Activated CD4-positive, alpha-beta T cell treated with anti-CD3 and anti-CD28 coated beads for 24 hours (primary cell): ENCODE data around the gene PEX6.
"Not testable (repeated sequence)": the region's sequence is repeated elsewhere in the genome, so short reads cannot be mapped to it uniquely, and the experiment has no call there.

Source experiments
- DNase-seq, 2 donors: peaks; one replicate each; pipeline ENCODE4 v3.0.0-alpha.2; 2020; ENCODE audit warnings: low read depth in 2 of 2

PEX6 gene

GRCh38 chr6:42967228-42967627, 11.8 kb downstream of the PEX6 start:
- DNase-seq, result no peak

- no peak for DNase-seq
Observed at GRCh38 chr6:42966571-42966970, 12.4 kb downstream of the PEX6 start.

- DNase-seq, result no peak
Observed at GRCh38 chr6:42963855-42964605, 15.0 kb downstream of the PEX6 start.

GRCh38 chr6:42963179-42963854, 15.7 kb downstream of the PEX6 start:
- no peak for DNase-seq

GRCh38 chr6:42962502-42963178, 16.3 kb downstream of the PEX6 start:
- DNase-seq, result no peak

DNA sequence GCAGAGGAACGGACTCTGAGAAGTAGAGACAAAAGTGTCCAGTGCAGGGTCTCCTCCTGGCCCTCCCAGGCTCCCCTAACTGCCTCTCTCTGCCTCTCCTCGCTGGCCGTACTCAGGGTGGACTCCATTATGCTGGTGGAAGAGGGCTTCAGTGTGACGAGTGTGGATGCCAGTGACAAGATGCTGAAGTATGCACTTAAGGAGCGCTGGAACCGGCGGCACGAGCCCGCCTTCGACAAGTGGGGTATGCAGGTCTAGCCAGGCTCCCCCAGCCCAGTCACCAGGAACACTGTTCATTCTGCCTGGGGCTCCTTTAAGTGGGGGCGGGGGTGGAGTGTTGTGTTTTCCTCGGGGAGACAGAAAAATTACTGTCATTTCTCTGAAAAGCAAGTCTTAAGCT, 16.9 kb downstream of the PEX6 start:
- DNase-seq, result no peak

- no peak for DNase-seq
Observed at GRCh38 chr6:42961020-42961470, 17.9 kb downstream of the PEX6 start.

DNA sequence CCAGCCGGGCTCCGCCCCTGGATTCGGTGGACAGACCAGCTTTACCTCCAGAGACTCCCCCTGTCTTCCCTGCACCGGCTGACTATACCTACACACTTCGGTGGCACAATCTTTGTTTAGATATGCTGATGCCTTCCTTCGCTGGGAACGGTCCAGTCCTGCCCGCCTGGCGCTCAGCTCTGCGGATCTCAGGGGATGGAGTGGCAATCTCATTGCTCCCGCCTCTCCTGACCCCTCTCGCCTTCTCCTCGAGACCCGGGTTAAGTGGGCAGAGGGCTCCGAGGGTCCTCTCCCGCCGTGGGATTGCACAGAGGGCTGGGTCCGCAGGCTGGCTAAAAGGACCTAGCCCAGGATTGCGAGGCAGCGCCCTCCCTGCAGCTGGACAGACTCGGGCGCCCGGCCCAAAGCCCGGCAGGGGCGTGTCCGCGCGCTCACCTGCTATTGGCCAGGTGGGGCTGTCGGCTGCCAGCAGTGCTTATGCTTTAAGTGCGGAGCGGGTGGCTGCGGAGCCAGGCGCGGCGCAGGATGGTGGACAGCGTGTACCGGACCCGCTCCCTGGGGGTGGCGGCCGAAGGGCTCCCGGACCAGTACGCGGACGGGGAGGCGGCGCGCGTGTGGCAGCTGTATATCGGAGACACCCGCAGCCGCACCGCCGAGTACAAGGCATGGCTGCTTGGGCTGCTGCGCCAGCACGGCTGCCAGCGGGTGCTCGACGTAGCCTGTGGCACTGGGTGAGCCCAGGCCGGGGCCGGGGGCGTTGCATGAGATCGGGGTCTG, 18.6 kb downstream of the PEX6 start, which contains the start of gene GNMT:
GNMT (plus strand) TSS at position 512 of the 777 bp plus-strand sequence; CDS start at position 526, 14 bp downstream.
- no peak for DNase-seq

DNA sequence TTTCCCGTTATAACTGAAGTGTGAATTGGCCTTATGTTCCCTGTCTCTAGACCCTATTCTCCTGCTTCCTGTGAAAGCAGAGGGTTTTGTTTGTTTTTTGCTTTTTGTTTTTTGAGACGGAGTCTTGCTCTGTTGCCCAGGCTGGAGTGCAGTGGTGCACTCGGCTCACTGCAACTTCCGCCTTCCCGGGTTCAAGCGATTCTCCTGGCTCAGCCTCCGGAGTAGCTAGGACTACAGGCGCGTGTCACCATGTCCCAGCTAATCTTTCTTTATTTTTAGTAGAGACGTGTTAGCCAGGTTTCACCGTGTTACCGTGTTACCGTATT, 19.1 kb downstream of the PEX6 start:
- no peak for DNase-seq

DNA sequence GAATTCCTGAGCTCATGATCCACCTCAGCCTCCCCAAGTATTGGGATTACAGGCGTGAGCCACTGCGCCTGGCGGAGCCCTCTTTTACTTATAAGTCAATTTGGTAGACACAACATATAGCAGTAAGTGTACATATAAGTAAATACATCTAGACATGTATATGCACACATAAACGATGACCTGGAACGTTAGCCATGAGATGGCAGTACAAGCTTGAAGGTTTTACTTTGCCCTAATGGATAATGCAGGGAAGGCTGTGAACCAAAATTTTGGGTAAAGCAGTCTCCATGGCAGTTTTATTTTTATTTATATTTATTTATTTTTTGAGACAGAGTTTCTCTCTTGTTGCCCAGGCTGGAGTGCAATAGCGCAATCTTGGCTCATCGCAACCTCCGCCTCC, 20.9 kb downstream of the PEX6 start:
- DNase-seq, result no peak

DNA sequence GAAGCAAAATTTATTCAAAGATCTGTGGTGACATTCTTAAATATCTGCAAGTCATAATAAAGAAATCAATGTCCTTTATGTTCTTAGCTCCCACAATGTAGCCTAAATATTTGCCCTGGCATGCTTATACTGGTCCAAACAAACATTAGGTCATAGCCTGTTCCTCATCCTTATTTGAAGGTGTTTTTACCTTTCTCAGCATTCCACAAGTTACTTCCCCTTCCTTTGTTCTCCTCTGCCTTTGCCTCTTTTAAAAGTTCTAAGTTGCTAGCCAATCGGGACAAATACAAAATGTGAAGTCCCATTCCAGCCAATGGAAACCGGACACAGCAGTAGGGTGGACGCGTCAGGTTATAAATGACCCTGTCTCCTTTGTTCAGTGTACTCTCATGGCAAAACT, 24.6 kb downstream of the PEX6 start:
- DNase-seq, result not testable (repeated sequence)

- DNase-seq, result no peak
Observed at GRCh38 chr6:42952389-42952788, 26.6 kb downstream of the PEX6 start.

GRCh38 chr6:42947950-42948349, 31.0 kb downstream of the PEX6 start:
- DNase-seq, result no peak

DNA sequence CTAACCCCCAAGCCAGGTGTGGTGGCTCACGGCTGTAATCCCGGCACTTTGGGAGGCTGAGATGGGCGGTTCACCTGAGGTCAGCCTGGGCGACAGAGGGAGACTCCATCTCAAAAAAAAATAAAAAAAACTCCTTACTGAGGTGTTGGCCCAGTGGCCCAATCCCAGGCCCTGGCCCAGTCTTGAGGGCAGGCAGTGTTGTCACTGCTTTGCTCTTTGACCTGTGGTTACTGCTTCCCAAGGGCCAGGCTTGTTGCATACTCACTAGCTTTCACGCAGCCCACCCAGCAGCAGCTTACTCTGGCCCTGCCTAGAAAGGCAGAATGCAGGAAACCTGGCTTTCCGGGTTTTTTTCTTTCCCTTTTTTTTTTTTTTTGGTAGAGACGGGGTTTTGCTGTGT, 36.5 kb downstream of the PEX6 start:
- DNase-seq, result no peak

- not testable (repeated sequence) for DNase-seq
Observed at GRCh38 chr6:42941356-42941755, 37.6 kb downstream of the PEX6 start.

DNA sequence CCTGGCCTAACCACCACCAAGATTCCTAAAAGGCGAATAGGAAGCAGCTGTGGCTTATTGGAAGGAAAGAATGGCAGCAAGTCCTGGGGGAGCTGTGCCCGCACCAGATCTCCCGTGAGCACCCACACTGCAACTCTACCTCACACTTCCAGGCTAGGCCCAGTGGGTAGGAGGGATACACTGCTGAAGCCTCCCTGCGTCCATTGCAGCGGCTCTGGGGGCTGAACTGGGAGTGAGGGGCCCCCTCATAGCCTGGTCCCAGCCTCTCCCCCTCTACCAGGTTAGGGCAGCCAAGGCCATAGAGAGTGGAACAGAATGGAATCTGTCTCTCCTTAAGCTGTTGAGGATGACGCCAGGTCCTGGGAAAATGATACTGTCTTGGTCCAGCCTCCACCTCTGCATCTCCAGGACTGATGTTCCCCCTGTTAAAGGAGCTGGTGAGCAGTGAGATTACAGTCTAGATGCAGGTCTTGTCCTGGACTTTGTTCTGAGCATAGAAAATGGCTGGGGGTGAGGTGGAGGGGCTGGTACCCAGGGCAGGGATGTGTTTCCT, 38.4 kb downstream of the PEX6 start:
- DNase-seq, result no peak

GRCh38 chr6:42939810-42940167, 39.2 kb downstream of the PEX6 start:
- no peak for DNase-seq

DNA sequence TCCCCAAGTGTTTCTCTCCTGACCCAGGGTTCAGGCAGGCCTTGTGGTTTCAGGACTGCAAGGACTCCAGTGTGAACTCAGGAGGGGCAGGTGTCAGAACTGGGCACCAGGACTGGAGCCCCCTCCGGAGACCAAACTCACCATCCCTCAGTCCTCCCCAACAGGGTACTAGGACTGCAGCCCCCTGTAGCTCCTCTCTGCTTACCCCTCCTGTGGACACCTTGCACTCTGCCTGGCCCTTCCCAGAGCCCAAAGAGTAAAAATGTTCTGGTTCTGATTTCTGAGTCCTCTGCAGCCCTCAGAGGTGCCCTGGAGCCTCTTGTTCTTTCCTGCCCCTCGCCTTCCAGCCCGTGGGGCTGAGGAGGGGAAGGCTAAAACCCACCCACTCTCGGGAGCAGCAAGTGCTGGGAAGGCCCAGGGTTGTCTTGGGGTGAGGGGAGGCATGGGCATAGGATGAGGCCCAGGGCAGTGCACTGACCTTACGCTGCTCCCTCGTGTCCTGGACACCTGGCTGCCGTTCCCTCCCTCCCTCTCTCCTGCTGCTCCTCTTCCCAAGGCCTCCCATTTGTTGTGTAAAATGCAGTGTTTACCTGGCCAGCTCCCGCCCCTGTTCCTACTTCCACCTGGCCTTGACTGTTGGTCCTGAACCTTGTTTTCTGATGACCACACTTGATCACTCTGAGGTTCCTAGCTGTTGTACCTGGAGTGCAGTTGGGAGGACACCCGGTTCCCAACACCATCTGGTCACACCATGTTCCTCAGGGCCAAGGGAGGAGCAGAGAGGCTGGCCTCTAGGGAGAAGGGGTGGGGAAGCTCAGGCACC, 39.8 kb downstream of the PEX6 start:
- DNase-seq, result no peak

GRCh38 chr6:42938428-42938796, 40.6 kb downstream of the PEX6 start:
- DNase-seq, result no peak

- DNase-seq, result no peak
Observed at GRCh38 chr6:42937548-42938427, 41.2 kb downstream of the PEX6 start.
